SK-N-SH treated with all-trans-retinoic acid at 6 μM for 48 hours (cell line): ENCODE results near the gene SEMA3G.

ENCODE experiments used
- ATAC-seq: fragments of 200-7000 bp; cut with Tn5 transposase; 3 replicates; pipeline ENCODE4 v1.9.1; 2020; ENCODE audit warnings: mild to moderate bottlenecking, moderate library complexity
- BACH2 ChIP-seq: fragments of 250-450 bp; sonication (Bioruptor Pico); IDR thresholded peaks from 2 replicates; pipeline ENCODE4 v1.9.0; 2021; ENCODE audit warnings: mild to moderate bottlenecking, borderline replicate concordance
- CREB5 ChIP-seq: fragments of 250-450 bp; sonication (Bioruptor Pico); IDR thresholded peaks from 2 replicates; pipeline ENCODE4 v1.5.1; 2020; ENCODE audit warnings: low read depth, mild to moderate bottlenecking, moderate library complexity
- CSDC2 ChIP-seq: fragments of 250-450 bp; sonication (Bioruptor Pico); IDR thresholded peaks from 2 replicates; pipeline ENCODE4 v1.5.0; 2020; ENCODE audit warnings: mild to moderate bottlenecking, moderate library complexity
- CSRNP3 ChIP-seq: fragments of 250-450 bp; sonication (Bioruptor Pico); IDR thresholded peaks from 2 replicates; pipeline ENCODE4 v1.5.1; 2021; ENCODE audit warnings: mild to moderate bottlenecking, moderate library complexity
- GLIS3 ChIP-seq: fragments of 250-450 bp; sonication (Bioruptor Pico); IDR thresholded peaks from 2 replicates; pipeline ENCODE4 v1.5.0; 2020; ENCODE audit warnings: mild to moderate bottlenecking, moderate library complexity
- ISL1 ChIP-seq: fragments of 250-450 bp; sonication (Bioruptor Pico); IDR thresholded peaks from 2 replicates; pipeline ENCODE4 v2.1.2; 2022; ENCODE audit warnings: mild to moderate bottlenecking, moderate library complexity
- PATZ1 ChIP-seq: fragments of 250-450 bp; sonication (Bioruptor Pico); IDR thresholded peaks from 2 replicates; pipeline ENCODE4 v1.8.0; 2020; ENCODE audit warnings: mild to moderate bottlenecking, moderate library complexity, borderline replicate concordance
- POU6F1 ChIP-seq: fragments of 250-450 bp; sonication (Bioruptor Pico); IDR thresholded peaks from 2 replicates; pipeline ENCODE4 v1.8.0; 2021; ENCODE audit warnings: low read depth, mild to moderate bottlenecking, moderate library complexity, borderline replicate concordance
- PPARA ChIP-seq: fragments of 250-450 bp; sonication (Bioruptor Pico); IDR thresholded peaks from 2 replicates; pipeline ENCODE4 v1.5.0; 2020; ENCODE audit warnings: mild to moderate bottlenecking, borderline replicate concordance
- RARB ChIP-seq: fragments of 250-450 bp; sonication (Bioruptor Pico); IDR thresholded peaks from 2 replicates; pipeline ENCODE4 v1.8.0; 2021; ENCODE audit warnings: mild to moderate bottlenecking, moderate library complexity
- TOX ChIP-seq: fragments of 250-450 bp; sonication (Bioruptor Pico); IDR thresholded peaks from 2 replicates; pipeline ENCODE4 v1.8.0; 2021; ENCODE audit warnings: mild to moderate bottlenecking, moderate library complexity, borderline replicate concordance
- TSHZ2 ChIP-seq: fragments of 250-450 bp; sonication (Bioruptor Pico); IDR thresholded peaks from 2 replicates; pipeline ENCODE4 v1.5.0; 2020; ENCODE audit warnings: mild to moderate bottlenecking, moderate library complexity
- ZC3H10 ChIP-seq: fragments of 250-450 bp; sonication (Bioruptor Pico); IDR thresholded peaks from 2 replicates; pipeline ENCODE4 v1.5.1; 2021; ENCODE audit warnings: mild to moderate bottlenecking, moderate library complexity
- ZFP3 ChIP-seq: fragments of 250-450 bp; sonication (Bioruptor Pico); IDR thresholded peaks from 2 replicates; pipeline ENCODE4 v1.5.0; 2020; ENCODE audit warnings: mild to moderate bottlenecking, moderate library complexity
- ZFP30 ChIP-seq: fragments of 450-650 bp; formaldehyde crosslinking; IDR thresholded peaks from 2 replicates; pipeline ENCODE4 v1.5.0; 2022; ENCODE audit warnings: mild to moderate bottlenecking, moderate library complexity
- ZNF565 ChIP-seq: fragments of 450-650 bp; formaldehyde crosslinking; conservative IDR thresholded peaks from 2 replicates; pipeline ENCODE4 v1.5.0; 2020; ENCODE audit warnings: low read depth, mild to moderate bottlenecking, moderate library complexity

Gene SEMA3G

GRCh38 chr3:52401551-52401950 lies 43.4 kb downstream of the SEMA3G start:
- TF ChIP-seq ZFP3 (CRISPR knock-in tag) (no peak), ISL1 (no peak), CREB5 (CRISPR knock-in tag) (no peak), GLIS3 (CRISPR knock-in tag) (no peak), PATZ1 (no peak), CSRNP3 (no peak), ZNF565 (CRISPR knock-in tag) (no peak), POU6F1 (no peak), BACH2 (no peak), RARB (no peak), ZC3H10 (CRISPR knock-in tag) (no peak)
- TF ChIP-seq, all 23 proteins: peak for 0
- no peak for ATAC-seq

GRCh38 chr3:52401021-52401420 lies 43.9 kb downstream of the SEMA3G start:
- ATAC-seq, result no peak; the same call in 2 of the 3 replicates
- TF ChIP-seq ISL1, result no peak
- TF ChIP-seq GLIS3 (CRISPR knock-in tag), result no peak
- TF ChIP-seq TSHZ2 (CRISPR knock-in tag), result no peak
- TF ChIP-seq PPARA, result no peak
- TF ChIP-seq POU6F1, result no peak
- no peak for TF ChIP-seq ZFP3 (CRISPR knock-in tag)
- no peak for TF ChIP-seq CSDC2 (CRISPR knock-in tag)
- no peak for TF ChIP-seq BACH2
- TF ChIP-seq CSRNP3, result no peak
- no peak for TF ChIP-seq ZFP30 (CRISPR knock-in tag)

GRCh38 chr3:52400275-52400793 lies 44.6 kb downstream of the SEMA3G start:
- no peak for TF ChIP-seq ZFP30 (CRISPR knock-in tag)
- no peak for TF ChIP-seq TOX (CRISPR knock-in tag)
- TF ChIP-seq BACH2, result no peak
- TF ChIP-seq, all 23 proteins: peak for 0
- no peak for ATAC-seq
